ENCODE measurements around the gene TLE1.
"Not testable (repeated sequence)": the region's sequence is repeated elsewhere in the genome, so short reads cannot be mapped to it uniquely, and the experiment has no call there.

The TLE1 gene

DNA sequence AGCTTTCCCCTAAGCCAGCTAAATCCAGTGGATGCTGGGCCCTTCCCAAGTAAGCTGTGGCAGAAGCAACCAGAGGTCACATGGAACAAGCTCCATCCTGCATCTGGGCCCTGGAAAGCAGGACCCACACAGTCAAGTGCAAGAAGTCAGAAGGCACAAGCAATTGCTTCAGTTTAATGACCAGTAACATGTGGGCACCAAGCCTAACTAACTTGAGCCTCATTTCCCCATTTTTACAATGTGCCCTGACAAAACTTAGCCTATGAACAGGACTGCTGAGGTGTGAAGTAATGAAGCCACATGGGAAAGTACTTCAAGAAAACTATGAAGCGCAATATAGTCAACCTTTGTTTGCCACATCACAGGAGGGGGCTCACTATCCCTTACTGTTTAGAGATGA lies 90.5 kb downstream of the TLE1 start:
- DNase-seq: no peak

DNA sequence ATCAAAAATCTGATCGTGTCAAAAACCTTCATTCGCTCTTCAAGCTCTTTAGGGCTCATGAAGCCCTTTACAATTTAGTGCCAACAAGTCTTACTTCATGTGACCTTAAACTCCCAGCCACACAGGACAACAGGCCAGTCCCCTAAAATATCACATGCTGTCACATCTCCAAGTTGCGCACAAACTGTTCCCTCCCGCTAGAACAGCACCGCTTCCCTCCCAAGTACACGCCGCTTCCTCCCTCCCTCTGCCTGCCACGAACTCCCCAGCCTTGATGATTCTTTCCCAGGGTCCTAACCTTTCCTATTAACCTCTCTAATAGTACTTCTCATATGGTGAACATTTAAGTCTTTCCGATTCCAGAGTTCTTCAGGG lies 91.2 kb downstream of the TLE1 start:
- no peak for DNase-seq

DNA sequence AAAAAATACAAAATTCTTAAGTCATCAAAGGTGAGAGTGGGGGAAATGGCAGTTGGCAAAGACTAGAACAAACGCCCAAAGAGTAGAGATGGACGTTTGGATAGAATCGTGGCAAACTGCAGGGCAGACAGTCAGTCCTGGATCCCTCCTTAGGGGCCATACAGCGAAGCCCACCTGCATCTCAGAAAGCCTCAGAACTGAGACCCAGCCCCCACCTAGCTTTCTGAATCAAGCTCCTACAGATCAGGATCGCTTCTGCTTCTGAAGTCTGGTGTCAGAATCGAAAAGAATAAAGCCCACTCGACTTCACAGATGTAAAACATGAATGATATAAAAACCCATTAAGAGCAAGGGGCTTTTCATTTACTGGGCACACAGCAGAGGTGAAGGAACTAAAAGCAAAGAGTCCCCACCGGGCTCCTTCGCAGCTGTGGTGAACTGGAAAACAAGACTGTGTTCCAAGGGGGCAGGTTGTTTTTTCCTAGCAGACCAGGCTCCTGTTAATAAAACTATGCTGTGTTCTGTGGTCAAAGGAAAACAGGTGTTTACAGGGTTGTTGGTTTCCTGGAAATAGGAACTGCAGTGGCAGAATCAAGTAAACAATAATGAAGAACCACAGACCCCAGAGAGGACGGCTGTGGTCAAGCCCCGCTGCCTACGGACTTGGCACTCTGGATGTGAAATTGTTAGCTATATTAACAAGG lies 91.8 kb downstream of the TLE1 start:
- no peak for DNase-seq

DNA sequence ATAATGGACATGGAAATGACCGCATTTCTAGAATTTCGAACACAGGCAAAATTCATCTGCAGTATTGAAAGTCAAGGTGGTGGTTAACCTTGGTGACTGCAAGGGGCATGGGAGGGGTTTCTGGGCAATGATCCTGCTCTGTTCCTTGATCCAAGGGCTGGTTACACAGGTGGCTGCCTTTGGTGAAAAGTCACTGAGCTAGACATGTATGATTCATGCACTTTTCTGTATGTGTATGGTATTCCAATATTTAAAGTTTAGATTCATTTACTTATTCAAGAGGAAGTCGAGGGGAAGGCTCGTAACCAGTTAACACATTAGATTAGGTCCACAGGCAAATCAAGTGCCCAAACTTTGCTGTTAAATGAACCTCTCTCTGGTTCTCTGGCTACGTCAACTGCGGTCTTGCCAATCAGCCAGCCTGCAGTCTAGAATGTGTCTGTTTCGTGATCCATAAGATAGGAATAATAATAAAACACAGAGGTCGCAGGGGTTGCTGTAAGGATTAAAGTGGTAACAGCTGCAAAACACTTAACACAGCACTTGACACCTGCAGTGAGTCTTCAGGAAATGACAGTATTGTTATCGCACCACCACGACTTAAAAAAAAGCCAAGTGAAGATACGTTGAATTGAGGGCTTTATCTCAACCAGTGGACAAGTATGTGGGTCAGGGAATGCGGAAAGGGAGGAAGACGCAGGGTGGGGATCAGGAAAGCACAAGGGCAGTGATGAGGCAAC lies 92.5 kb downstream of the TLE1 start:
- no peak for DNase-seq

DNA sequence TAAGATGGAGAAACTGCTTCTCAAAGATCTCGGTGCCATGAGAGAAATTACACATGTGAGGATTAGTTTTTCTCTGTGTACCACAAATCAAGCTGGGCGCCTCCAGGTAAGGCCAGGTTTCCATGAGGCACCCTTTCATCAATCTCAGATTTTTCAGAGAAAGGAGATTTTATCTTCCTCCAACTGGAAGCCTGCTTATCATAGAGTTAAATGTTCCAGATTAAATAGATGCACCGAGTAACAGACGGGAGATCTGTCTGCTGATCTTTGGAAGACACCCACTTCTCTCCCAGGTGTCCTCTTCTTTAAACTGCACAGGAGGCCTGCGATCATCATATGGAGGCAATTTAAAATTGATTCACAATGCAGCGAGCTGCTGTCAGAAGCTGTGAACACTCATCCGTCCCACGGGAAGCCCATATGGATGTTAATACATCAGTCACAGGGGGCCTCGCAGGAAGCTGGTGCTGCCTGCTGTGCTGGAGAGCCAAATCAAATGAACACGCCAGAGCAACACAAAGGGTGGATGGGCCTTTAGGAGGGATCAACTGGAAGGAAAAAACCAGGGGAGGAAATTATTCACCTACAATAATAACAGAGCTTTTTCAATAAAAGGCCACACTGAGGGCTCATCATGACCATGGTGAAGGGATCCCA lies 93.3 kb downstream of the TLE1 start:
- no peak for DNase-seq

DNA sequence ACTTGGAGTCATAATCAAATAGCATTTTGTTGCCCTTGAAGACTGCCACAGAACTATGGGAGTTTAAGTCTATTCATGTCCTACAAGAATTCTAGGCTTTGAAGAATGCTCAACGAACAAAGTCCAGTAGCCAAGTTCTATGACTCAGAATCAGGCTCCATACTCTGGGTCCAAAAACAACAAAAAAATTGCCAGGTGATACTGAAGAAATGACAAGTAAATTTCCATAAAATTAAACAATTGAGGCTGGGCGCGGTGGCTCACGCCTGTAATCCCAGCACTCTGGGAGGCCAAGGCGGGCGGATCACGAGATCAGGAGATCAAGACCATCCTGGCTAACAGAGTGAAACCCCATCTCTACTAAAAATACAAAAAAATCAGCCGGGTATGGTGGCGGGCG lies 94.1 kb downstream of the TLE1 start:
- not testable (repeated sequence) for DNase-seq

DNA sequence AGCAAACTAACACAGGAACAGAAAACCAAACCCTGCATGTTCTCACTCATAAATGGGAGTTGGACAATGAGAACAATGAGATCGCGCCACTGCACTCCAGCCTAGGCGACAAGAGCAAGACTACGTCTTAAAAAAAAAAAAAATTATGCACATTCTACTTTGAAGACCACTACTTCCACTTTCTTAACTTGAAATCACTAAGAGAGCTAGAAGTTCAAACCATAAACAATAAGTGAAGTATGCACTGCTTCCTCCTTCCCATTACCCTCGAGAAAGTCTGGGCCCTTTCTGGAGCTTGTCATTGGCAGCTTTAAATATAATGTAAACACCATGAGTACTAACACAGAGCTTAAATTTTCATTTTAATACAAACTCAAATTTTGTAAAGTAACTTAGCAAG lies 94.9 kb downstream of the TLE1 start:
- DNase-seq: no peak

DNA sequence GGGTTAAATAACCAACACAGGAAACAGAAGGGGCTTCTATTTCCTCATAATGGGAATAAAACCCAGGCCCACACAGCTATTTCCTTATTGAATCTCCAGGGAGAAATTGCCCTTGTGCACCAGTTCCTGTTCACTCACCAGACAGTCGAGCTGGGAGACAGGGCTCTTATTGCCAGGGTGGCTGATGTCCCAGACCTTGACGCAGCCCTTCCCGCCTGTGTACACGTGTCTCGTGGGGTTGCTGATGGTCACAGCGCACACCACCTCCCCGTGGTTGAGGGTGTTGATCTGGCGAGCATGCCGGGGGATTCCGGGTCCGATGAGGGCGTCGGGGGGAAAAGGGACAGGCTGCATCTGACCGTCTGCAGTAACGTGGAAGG lies 96.5 kb downstream of the TLE1 start:
- DNase-seq: no peak

DNA sequence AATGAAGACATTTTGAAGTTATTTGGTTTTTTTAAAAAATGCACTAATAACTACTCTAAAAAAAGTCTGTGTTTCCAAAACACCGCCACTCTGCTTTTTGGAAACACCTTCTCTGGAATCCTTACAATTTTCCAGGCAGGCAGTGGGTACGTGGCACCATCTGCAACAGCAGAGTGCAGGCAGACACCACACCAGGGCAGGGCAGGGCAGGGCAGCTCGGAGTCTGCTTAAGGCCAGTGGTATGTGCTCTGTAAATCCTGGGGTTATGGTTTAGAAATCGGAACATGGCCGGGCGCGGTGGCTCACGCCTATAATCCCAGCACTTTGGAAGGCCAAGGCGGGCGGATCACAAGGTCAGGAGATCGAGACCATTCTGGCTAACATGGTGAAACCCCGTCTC lies 97.6 kb downstream of the TLE1 start:
- DNase-seq: no peak

DNA sequence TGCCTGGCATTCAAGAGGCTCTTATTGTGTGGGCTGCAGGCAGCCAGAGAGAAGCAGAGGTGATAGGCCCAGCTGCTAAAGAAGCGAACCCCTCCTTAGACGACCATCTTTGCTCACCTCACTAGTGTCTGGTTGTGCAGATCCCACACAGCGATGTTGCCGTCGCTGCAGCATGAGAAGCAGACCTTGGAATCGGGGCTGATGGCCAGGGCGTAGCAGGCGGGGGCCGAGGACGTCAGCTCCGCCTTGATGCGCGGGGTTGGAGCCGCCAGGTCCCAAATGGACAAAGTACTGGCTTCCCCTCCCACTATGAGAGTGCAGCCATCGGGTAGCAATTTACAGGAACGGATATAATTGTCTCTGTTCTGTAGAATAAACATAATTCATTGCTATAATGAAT lies 98.7 kb downstream of the TLE1 start:
- DNase-seq: no peak

DNA sequence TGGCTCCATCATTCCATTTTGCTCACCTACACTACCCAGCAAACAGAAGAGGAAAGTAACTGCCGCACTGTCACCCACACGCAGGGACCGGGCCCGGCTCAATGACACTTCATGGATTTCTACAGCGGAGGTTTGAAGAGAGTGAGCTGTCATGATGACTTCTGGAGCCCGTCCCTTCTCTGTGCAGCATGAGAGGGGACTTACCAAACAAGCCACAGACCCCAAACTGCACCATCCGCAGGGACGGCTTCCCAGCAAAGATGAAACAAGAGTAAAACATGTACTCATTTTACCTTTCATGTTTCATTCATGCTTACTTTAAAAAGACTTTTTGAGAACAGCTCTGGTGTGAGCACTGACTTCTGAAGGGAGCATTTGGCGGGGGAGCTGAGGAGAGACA lies 99.5 kb downstream of the TLE1 start:
- DNase-seq: no peak

DNA sequence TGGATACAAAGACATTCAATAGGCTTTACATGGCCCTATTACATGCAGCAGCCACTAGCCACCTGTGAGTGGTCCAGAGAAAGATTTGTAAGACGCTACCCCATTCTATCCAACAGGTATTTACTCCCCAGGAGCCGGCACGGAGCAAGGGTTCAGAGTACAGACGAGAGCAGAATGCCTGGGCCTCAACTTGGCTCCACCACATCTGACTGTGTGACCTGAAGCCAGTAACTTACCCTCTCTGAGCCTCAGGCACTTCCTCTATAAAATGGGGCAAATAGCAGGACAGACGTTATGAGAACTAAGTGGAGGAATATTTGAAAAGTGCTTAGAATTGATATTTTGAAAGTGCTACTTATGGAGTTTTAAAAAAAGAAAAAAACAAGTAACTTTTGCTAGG lies 100.0 kb downstream of the TLE1 start:
- no peak for DNase-seq

DNA sequence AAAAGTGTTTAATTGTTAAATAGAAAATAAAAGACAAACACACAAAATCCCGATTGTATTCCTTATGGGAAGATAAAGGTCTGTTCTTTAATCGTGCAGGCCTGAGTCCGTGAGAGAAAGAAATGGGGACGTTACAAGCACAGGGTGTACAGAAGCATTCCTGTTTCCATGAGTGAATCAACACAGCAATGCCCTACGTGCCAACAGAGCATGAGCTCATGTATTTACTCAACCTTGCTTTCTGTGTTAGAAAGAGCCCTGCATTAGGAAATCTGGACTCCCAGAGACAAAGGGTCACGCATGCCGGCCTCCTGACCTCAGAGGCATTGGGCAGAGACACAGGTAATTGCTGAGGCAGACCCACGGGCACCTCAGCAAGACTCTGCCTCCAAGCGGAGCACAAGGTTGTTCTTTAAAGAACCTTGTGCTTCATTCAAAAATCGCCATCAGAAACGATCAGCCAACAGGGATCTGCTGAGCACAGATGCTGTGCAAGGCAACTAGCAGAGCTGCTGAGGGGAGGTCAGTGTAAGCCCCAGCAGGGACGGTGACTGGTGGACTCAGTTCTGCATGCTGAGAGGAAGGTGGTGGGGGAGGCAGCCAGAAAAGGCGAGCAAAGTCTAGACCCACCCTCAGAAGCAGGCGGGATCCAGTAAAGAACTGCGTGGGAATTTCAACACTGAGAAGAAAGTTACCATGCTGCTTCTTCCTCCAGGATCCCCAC lies 101.0 kb downstream of the TLE1 start:
- DNase-seq: no peak

DNA sequence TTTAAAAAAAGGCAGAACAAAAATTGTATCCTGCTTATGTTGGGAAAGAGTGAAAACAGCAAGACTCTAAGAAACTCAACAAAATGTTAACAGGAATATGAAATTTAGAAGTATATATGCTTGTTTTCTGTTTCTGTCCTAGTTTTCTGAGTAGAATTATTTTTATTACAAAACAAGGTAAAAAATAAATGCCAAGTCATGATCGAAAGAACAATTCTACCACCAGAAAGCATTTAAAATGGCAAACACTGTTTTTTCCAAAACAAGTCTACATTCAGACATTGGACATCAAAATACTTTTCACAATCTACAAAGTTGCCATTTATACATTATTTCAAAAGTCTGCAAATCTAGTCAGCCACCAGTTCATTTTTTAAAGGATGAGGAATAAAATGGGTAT lies 102.6 kb downstream of the TLE1 start:
- no peak for DNase-seq

DNA sequence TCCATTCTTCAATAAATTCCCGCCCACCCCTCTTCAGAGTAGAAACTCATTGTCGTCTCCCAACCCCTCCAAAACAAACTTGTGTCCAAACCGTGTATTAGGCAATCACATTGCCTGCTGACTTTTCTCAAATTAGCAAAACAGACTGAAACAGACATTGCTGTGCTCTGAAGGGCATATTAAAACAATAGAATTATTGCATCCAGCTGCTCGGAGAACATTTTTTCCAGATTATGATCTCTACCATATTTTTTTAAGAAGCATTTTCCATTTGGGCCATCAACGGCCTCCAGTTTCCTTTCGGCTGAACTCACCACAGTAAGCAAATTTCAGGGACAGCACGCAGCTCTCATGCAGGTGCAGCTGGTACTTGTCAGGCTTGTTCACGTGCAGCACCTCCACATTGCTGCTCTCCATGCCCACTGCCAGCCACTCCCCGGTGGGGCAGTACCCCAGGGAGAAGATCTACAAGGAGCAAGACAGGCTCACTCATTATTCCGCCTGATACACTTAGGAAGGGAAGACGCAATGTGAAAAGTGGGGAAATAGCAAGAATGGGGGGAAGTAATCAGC lies 104.1 kb downstream of the TLE1 start:
- no peak for DNase-seq

DNA sequence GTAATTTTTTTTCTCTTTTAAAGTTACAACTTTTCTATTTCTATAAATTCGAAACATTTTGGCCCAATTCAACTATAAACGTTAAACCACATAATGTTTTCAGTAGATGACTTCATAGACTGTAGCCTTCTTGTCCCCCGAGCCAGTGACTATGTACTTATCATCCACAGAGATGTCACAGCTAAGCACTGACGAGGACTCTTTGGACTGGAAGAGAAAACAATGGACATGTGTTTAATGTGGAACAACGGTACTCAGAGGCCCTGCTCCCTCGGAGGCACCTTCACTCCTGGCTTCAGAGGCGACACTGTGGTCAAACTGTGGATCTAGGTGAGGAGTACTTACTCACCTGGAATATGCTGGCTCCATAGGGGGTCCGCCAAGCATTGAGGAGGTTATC lies 105.2 kb downstream of the TLE1 start:
- no peak for DNase-seq

DNA sequence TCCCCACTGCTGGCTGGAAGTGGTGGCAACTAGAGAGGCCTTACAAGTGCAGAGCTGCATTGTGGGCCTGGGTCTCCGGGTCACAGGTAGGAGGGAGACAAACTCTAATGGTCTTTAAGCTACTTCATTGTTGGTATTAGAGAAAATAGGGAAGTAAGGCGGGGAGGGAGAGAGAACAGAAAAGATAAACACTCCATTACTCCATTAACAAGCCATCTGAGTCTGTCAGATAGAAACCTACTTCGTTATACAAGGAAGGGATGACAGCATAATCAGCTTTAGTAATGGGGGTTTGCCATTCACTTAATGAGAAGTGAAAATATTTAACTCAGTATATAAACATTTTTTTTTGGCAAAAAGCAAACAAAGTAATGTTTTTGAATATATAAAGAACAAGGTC lies 107.4 kb downstream of the TLE1 start:
- no peak for DNase-seq

DNA sequence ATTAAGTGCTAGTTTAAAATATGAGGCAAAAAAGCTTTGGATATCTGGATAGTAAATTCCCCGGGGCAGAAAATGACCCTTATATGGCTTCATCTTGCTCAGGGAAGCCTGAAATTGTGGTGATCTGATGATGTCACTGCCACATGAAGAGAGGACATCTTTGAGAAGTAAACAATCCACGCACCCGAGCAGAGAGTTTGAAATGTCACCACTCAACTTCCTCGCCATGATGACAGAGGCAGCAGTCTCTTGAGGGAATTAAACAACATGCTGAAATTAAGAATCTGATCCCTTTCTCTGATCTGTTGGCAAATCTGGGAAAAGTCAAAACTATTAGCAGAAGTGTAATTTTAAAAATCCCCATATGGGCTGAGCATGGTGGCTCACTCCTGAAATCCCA lies 110.0 kb downstream of the TLE1 start:
- no peak for DNase-seq

DNA sequence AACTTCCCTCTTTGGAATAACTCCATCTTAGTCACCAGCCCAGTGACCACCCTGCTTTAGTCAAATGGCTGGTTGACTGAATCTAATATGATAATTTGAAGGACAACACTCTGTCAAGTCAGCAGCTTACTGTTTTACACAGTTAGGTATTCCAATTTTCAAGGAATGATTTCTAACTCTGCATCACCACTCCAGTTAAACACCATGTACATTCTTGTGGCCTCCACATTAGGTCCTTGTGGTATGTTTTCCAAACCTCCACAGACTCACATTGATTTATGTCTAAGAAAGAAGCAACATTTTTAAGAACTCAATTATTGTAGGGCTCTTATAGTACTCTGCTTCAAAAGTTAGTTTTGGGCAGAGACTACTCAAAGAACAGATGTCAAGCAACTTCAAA lies 110.7 kb downstream of the TLE1 start:
- no peak for DNase-seq

DNA sequence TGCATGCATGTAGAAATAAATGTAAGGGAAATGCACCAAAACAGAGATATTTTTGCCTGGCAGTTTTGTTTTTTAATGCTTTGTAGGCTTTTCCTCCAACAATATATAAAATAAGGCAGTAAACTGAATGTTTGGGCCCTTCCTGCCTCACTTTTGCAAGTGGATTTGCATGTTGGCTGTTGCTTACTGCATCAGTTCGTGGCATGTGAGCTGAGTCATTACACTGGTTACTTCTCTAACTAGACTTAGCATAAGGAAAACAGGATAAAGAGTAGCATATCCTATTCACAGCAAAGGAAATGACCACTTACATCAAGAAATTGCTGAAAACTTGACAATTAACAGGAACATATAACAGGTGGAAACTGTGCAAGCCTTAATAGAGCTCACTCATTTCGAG lies 113.4 kb downstream of the TLE1 start:
- no peak for DNase-seq

DNA sequence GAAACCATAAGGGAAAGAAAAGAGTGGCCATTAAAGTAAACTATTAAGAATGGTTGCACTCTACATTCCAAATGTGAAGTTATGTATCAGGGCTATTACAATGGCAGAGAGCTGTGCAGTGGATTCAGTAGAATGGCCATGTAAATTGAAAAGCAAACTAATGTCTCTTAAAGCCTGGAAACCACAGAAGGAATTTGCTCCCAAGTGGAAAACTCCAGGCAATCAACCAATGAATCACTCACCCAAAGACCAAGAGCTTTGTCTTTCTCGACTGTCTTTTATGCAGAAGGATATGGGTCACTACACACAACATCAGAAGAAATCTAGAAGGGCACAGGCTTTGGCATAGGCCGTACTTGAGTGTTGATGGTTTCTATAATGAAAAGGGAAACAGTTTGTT lies 114.9 kb downstream of the TLE1 start:
- DNase-seq: no peak

DNA sequence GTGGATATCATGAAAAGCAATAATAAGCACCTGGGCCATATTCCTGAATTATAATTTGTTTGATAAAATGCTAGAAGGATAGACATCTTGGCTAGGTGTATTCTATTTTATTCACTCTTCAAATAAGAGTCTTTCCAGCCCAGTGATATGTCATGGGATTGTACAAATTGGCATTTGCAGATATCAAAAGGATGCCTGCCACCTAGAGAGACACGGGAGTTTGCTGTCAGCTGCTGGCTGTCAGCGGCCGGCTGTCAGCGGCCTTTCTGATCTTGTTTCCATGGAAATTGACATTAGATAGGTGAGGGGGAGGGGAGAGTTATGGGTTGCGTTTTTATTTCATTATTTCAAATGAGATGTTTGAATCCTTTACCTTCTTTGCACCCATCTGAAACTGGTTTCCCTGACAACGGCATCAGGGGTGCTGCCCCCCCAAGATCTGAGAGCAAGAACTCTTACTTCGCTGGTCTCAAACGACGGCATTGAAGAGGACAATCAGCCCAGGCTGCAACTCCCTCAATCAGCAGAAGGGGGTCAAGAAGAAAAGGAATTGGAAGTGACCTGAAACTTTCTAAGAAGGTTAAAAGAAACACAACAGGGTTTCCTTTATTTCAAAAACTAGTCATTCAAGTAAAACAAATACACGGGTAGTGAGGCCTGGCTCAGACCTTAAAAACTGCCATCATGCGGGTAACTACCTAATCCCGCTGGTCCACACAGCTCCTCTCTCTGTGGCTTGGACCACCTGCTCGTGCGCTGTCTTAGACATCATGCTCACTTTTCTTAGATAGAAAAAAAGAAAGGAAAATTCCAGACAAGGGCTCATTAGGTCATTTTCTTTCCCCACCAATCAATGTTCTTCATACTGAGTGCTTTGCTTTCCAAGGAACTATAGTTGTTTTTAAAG lies 115.7 kb downstream of the TLE1 start:
- no peak for DNase-seq

Measured in NCI-H2227 treated with DMSO at 0.1 percent for 48 hours (cell line).